SU-DHL-6 (cell line): ENCODE data around the gene CHIC2.
"Not testable (repeated sequence)": the region's sequence is repeated elsewhere in the genome, so short reads cannot be mapped to it uniquely, and the experiment has no call there.

Experiments used
- H2AFZ ChIP-seq: fragments of 200-600 bp; sonication (generic); 2 replicates; pipeline ENCODE4 v1.6.1; 2014; ENCODE audit warnings: low read depth, mild to moderate bottlenecking, moderate library complexity, mixed read lengths, antibody characterized with exemption, low read length; ENCODE audit not compliant: severe bottlenecking
- H3F3A ChIP-seq: fragments of 200-600 bp; shearing (Covaris generic); 2 replicates; pipeline ENCODE4 v1.6.0; 2016; ENCODE audit warnings: antibody characterized with exemption, mild to moderate bottlenecking; ENCODE audit not compliant: insufficient read depth
- H3K27ac ChIP-seq: fragments of 200-600 bp; sonication (generic); 2 replicates; pipeline ENCODE4 v1.5.1; 2016; ENCODE audit warnings: low read depth, mild to moderate bottlenecking, low read length, moderate library complexity, mixed read lengths
- H3K27me3 ChIP-seq: fragments of 200-600 bp; sonication (generic), shearing (Covaris generic); 2 replicates; pipeline ENCODE4 v1.6.0; 2014; ENCODE audit warnings: mild to moderate bottlenecking, low read length
- H3K36me3 ChIP-seq: fragments of 200-600 bp; sonication (generic); 2 replicates; pipeline ENCODE4 v1.6.1; 2014; ENCODE audit warnings: mild to moderate bottlenecking, low read length, mixed read lengths
- H3K4me2 ChIP-seq: fragments of 300-600, 200-600 bp; shearing (Covaris generic), sonication (generic); 2 replicates; pipeline ENCODE4 v1.6.0; 2014; ENCODE audit warnings: low read length, low read depth, mild to moderate bottlenecking; ENCODE audit not compliant: poor library complexity, severe bottlenecking
- H3K4me3 ChIP-seq: fragments of 200-600 bp; sonication (generic); 2 replicates; pipeline ENCODE4 v1.5.1; 2014; ENCODE audit warnings: antibody characterized with exemption, low read length, mild to moderate bottlenecking, mixed read lengths; ENCODE audit not compliant: insufficient read depth, poor library complexity, severe bottlenecking
- H3K79me2 ChIP-seq: fragments of 200-600 bp; sonication (generic); 2 replicates; pipeline ENCODE4 v1.6.1; 2014; ENCODE audit warnings: mild to moderate bottlenecking, low read length, moderate library complexity; ENCODE audit not compliant: insufficient read depth
- H3K9ac ChIP-seq: fragments of 200-600 bp; sonication (generic); 2 replicates; pipeline ENCODE4 v1.7.0; 2014; ENCODE audit warnings: mild to moderate bottlenecking, low read length
- H3K9me2 ChIP-seq: fragments of 200-600 bp; sonication (generic); replicated peaks from 2 replicates; pipeline ENCODE4 v1.6.1; 2014; ENCODE audit warnings: low read length; ENCODE audit not compliant: insufficient read depth
- H3K9me3 ChIP-seq: fragments of 200-600 bp; sonication (generic); 2 replicates; pipeline ENCODE4 v1.6.1; 2014; ENCODE audit warnings: low read length, mixed read lengths; ENCODE audit not compliant: insufficient read depth
- H4K20me1 ChIP-seq: fragments of 200-600 bp; sonication (generic); 2 replicates; pipeline ENCODE4 v1.6.1; 2014; ENCODE audit warnings: low read depth, mild to moderate bottlenecking, antibody characterized with exemption, low read length, moderate library complexity, mixed read lengths
- CTCF ChIP-seq: fragments of 200-600 bp; sonication (generic); IDR thresholded peaks from one replicate; pipeline ENCODE4 v1.5.1; 2017; ENCODE audit warnings: antibody characterized with exemption, mild to moderate bottlenecking, low read length, moderate library complexity; ENCODE audit not compliant: insufficient read depth, poor library complexity, severe bottlenecking
- EZH2phosphoT487 ChIP-seq: fragments of 200-600 bp; sonication (generic), shearing (Covaris generic); conservative IDR thresholded peaks from 2 replicates; pipeline ENCODE4 v1.6.1; 2018; ENCODE audit warnings: mild to moderate bottlenecking, antibody characterized with exemption, low read length, moderate library complexity, mixed read lengths

The CHIC2 gene

GRCh38 chr4:54025582-54025981 lies 38.8 kb downstream of the CHIC2 start:
- Histone ChIP-seq H3K36me3 (no peaks in the 10 kb centered on the region), H3K27me3 (no peaks in the 10 kb centered on the region), H2AFZ (no peak overlapping the region), H3K4me3 (no peak overlapping the region), H3K27ac (no peak overlapping the region), H3K79me2 (no peaks in the 10 kb centered on the region; the same call in 1 of the 2 replicates), H3K9ac (no peak overlapping the region), H3K9me2 (no peaks in the 10 kb centered on the region), H3F3A (no peaks in the 10 kb centered on the region), H3K9me3 (no peaks in the 10 kb centered on the region), H3K4me2 (no peak overlapping the region), H4K20me1 (no peaks in the 10 kb centered on the region)
- TF ChIP-seq CTCF, result no peak
- TF ChIP-seq EZH2phosphoT487, result no peak

- not testable (repeated sequence) for H3K27ac ChIP-seq, H3K9me3 ChIP-seq, H3K4me2 ChIP-seq, H3K9me2 ChIP-seq, H3K27me3 ChIP-seq, H3K4me3 ChIP-seq, H3F3A ChIP-seq, H3K9ac ChIP-seq, H3K36me3 ChIP-seq, H3K79me2 ChIP-seq, H2AFZ ChIP-seq, H4K20me1 ChIP-seq
These were observed 41.4 kb downstream of the CHIC2 start for GRCh38 chr4:54023019-54023418.

- Histone ChIP-seq H3K79me2 (peaks cover 10% of the 10 kb centered on the region), H2AFZ (no peak overlapping the region), H3K4me2 (peak overlapping the region; percentile 50), H3K9ac (peak overlapping the region; percentile 31; the same call in 1 of the 2 replicates), H4K20me1 (no peaks in the 10 kb centered on the region), H3K27ac (peak overlapping the region; percentile 96), H3K9me2 (no peaks in the 10 kb centered on the region), H3K27me3 (no peaks in the 10 kb centered on the region), H3K4me3 (no peak overlapping the region), H3F3A (peaks cover 18% of the 10 kb centered on the region; the same call in 1 of the 2 replicates), H3K36me3 (no peaks in the 10 kb centered on the region), H3K9me3 (no peaks in the 10 kb centered on the region)
- no peak for TF ChIP-seq CTCF
- TF ChIP-seq EZH2phosphoT487, result no peak
These were observed 46.4 kb downstream of the CHIC2 start for GRCh38 chr4:54017974-54018373.

- Histone ChIP-seq H4K20me1 (no peaks in the 10 kb centered on the region), H3F3A (peaks cover 18% of the 10 kb centered on the region; the same call in 1 of the 2 replicates), H2AFZ (no peak overlapping the region), H3K4me3 (no peak overlapping the region), H3K79me2 (peaks cover 17% of the 10 kb centered on the region), H3K9ac (peak overlapping the region; percentile 31), H3K27me3 (no peaks in the 10 kb centered on the region), H3K9me3 (no peaks in the 10 kb centered on the region), H3K27ac (peak overlapping the region; percentile 96), H3K4me2 (peak overlapping the region; percentile 50), H3K9me2 (no peaks in the 10 kb centered on the region), H3K36me3 (no peaks in the 10 kb centered on the region; the same call in 1 of the 2 replicates)
- no peak for TF ChIP-seq EZH2phosphoT487
- TF ChIP-seq CTCF, result no peak
These were observed 47.1 kb downstream of the CHIC2 start for GRCh38 chr4:54017308-54017707.
